ENCODE data around the gene ATP6V1B1. TPM values are rescaled to one million over a fixed set of nuclear protein-coding genes. Genes with fewer than 3 reads are reported as not detected.

ATP6V1B1 gene
- total RNA-seq, 4 donors from 2014 or later, result 22.7 to 66.9 (median 39.5) TPM

DNA sequence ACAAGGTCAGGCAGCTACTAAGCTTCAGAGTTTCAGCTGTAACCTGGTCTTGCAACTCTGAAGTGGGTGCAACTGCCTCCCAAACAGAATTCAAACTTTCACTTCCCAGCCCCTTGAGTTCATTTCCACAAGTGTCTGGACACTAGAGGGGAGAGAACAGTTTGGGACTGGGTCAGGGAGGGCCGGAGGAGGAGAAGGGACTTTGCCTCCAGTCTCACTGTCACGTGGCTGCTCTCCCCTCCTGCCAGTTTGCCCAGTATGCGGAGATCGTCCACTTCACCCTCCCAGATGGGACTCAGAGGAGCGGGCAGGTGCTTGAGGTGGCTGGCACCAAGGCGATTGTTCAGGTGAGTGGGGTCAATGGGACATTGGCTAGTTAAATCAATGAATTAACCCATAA, 22.1 kb downstream of the ATP6V1B1 start:
- Histone ChIP-seq H3K4me3 (no peak overlapping the region), H3K27me3 (peaks cover 23% of the 10 kb centered on the region), H3K27ac (no peak overlapping the region), H3K9me3 (no peaks in the 10 kb centered on the region), H3K4me1 (no peaks in the 10 kb centered on the region), H3K36me3 (no peaks in the 10 kb centered on the region)
- WGBS, result 81% methylated on average over 6 of the region's 6 CpGs
- no peak for TF ChIP-seq POLR2AphosphoS5 (IDR thresholded peaks at IDR 0.05)
- TF ChIP-seq POLR2A (IDR thresholded peaks at IDR 0.05), result no peak
- TF ChIP-seq EP300 (IDR thresholded peaks at IDR 0.05), result no peak
- TF ChIP-seq, protein P1, sequence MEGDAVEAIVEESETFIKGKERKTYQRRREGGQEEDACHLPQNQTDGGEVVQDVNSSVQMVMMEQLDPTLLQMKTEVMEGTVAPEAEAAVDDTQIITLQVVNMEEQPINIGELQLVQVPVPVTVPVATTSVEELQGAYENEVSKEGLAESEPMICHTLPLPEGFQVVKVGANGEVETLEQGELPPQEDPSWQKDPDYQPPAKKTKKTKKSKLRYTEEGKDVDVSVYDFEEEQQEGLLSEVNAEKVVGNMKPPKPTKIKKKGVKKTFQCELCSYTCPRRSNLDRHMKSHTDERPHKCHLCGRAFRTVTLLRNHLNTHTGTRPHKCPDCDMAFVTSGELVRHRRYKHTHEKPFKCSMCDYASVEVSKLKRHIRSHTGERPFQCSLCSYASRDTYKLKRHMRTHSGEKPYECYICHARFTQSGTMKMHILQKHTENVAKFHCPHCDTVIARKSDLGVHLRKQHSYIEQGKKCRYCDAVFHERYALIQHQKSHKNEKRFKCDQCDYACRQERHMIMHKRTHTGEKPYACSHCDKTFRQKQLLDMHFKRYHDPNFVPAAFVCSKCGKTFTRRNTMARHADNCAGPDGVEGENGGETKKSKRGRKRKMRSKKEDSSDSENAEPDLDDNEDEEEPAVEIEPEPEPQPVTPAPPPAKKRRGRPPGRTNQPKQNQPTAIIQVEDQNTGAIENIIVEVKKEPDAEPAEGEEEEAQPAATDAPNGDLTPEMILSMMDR (IDR thresholded peaks at IDR 0.05), result no peak
- no peak for DNase-seq (ENCODE audit: low spot score in 2 of 2)

DNA sequence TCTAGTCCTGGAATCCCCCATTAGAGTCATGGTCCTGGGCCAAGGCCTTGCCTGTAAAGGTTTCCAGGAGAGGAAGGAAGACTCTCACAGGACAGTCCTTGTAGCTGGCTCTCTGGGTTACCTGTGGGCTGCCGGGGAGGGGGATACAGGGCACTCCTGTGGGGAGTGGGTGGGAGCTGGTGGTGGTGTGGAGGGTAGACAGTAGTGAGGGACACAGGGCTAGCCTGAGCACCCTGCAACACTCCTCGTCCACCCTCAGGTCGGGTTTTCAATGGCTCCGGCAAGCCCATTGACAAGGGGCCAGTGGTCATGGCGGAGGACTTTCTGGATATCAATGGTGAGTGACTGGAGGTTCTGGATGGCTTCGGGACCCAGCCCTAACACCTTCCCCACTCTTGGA, 23.1 kb downstream of the ATP6V1B1 start:
- DNase-seq (ENCODE audit: low spot score in 2 of 2), result peak in 1 of 2 donors; percentile 55
- TF ChIP-seq POLR2A (IDR thresholded peaks at IDR 0.05), result no peak
- TF ChIP-seq, protein P1 (IDR thresholded peaks at IDR 0.05), result no peak
- whole genome bisulfite sequencing, result 86% methylated on average over 1 of the region's 6 CpGs
- Histone ChIP-seq H3K27ac (no peak overlapping the region), H3K36me3 (no peaks in the 10 kb centered on the region), H3K4me1 (no peaks in the 10 kb centered on the region), H3K27me3 (peaks cover 29% of the 10 kb centered on the region), H3K9me3 (no peaks in the 10 kb centered on the region), H3K4me3 (no peak overlapping the region)

- H3K4me3 ChIP-seq, result no peak overlapping the region
- TF ChIP-seq EP300 (IDR thresholded peaks at IDR 0.05) (no peak), POLR2A (IDR thresholded peaks at IDR 0.05) (no peak), POLR2AphosphoS5 (IDR thresholded peaks at IDR 0.05) (no peak)
- TF ChIP-seq, protein P1 (IDR thresholded peaks at IDR 0.05), result no peak
- H3K27ac ChIP-seq, result no peak overlapping the region
- H3K27me3 ChIP-seq, result peaks cover 34% of the 10 kb centered on the region
- H3K36me3 ChIP-seq, result no peaks in the 10 kb centered on the region
- no peaks in the 10 kb centered on the region for H3K9me3 ChIP-seq
- no peaks in the 10 kb centered on the region for H3K4me1 ChIP-seq
- WGBS, result 95% methylated on average over 6 of the region's 9 CpGs
- peak; percentile 34 to 72 for DNase-seq (ENCODE audit: low spot score in 2 of 2)
Observed at GRCh38 chr2:70959271-70959761, 23.6 kb downstream of the ATP6V1B1 start.

GRCh38 chr2:70959851-70960832, 24.4 kb downstream of the ATP6V1B1 start:
- Histone ChIP-seq H3K27me3 (peaks cover 33% of the 10 kb centered on the region), H3K4me3 (no peak overlapping the region), H3K27ac (no peak overlapping the region), H3K9me3 (no peaks in the 10 kb centered on the region), H3K4me1 (peaks cover 5% of the 10 kb centered on the region), H3K36me3 (no peaks in the 10 kb centered on the region)
- WGBS, result 80% methylated on average over 5 of the region's 17 CpGs
- TF ChIP-seq EP300 (IDR thresholded peaks at IDR 0.05), result no peak
- TF ChIP-seq POLR2AphosphoS5 (IDR thresholded peaks at IDR 0.05), result no peak
- TF ChIP-seq, protein P1 (IDR thresholded peaks at IDR 0.05), result no peak
- no peak for TF ChIP-seq POLR2A (IDR thresholded peaks at IDR 0.05)
- peak; percentile 53 to 67 for DNase-seq (ENCODE audit: low spot score in 2 of 2)

Measured in suprapubic skin (tissue), 4 donors.